Vagina (tissue), 2 donors: ENCODE results near the gene MAP3K7.

ENCODE experiments used
- CTCF ChIP-seq, 3 experiments: fragments of 450-650 bp in 2 of 3; fragments of 200-600 bp in 1 of 3; sonication (generic) in 1 of 3; IDR thresholded peaks; one replicate each; pipeline ENCODE4 v1.5.1; 2017 to 2019; ENCODE audit warnings: antibody characterized with exemption in 3 of 3, mild to moderate bottlenecking in 2 of 3, moderate library complexity in 2 of 3
- POLR2A ChIP-seq, 2 donors: fragments of 450-650 bp; IDR thresholded peaks; one replicate each; pipeline ENCODE4 v1.6.1; 2017; ENCODE audit warnings: antibody characterized with exemption in 2 of 2, mild to moderate bottlenecking in 2 of 2, moderate library complexity in 2 of 2

- no peak for TF ChIP-seq CTCF (IDR thresholded peaks at IDR 0.05)
- no peak for TF ChIP-seq POLR2A (IDR thresholded peaks at IDR 0.05)
These were observed 5.7 kb downstream of the MAP3K7 start for GRCh38 chr6:90581146-90581545.
